Muscle layer of duodenum (tissue), 2 donors: ENCODE measurements around the gene LCP2.

Experiments used
- H3K27ac ChIP-seq: one replicate; pipeline ENCODE4 v1.7.0; 2013; ENCODE audit warnings: mild to moderate bottlenecking, low read length
- H3K27me3 ChIP-seq: one replicate; pipeline ENCODE4 v1.7.0; 2013; ENCODE audit warnings: low read depth, mild to moderate bottlenecking, control low read depth, low read length
- H3K36me3 ChIP-seq, 2 donors: one replicate each; pipeline ENCODE4 v1.7.0; 2013; ENCODE audit warnings: low read length in 2 of 2, control low read depth in 1 of 2, mild to moderate bottlenecking in 1 of 2; ENCODE audit not compliant: insufficient read depth in 2 of 2, control insufficient read depth in 1 of 2
- H3K4me1 ChIP-seq, 2 donors: one replicate each; pipeline ENCODE4 v1.7.0; 2013; ENCODE audit warnings: low read length in 2 of 2, mild to moderate bottlenecking in 2 of 2, control low read depth in 1 of 2, moderate library complexity in 1 of 2; ENCODE audit not compliant: insufficient read depth in 2 of 2, control insufficient read depth in 1 of 2
- H3K4me3 ChIP-seq, 2 donors: one replicate each; pipeline ENCODE4 v1.7.0; 2013; ENCODE audit warnings: low read length in 2 of 2, low read depth in 1 of 2, mild to moderate bottlenecking in 1 of 2
- H3K9me3 ChIP-seq, 2 donors: one replicate each; pipeline ENCODE4 v1.7.0; 2013; ENCODE audit warnings: low read length in 2 of 2, control low read depth in 1 of 2, mild to moderate bottlenecking in 1 of 2; ENCODE audit not compliant: control insufficient read depth in 1 of 2
- donor health status: healthy.

LCP2 gene

DNA sequence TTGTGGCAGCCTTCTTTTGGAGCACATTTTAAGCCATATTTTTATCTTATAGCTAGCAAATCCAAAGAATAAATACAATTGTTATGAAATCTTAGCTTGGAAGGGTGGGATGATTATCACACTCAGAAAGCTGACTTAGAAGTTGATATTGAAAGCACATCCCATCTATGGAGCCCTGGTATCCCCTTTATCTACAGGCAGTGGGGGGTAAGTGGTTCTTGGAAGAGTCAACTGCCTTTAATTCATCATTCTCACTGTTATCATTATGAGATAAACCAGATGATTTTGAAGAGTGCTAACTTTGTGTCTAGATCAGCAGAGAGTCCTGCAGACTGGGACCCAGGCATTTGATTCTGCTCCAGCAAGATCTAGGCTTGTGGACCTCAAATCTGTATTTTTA, 3.0 kb downstream of the LCP2 start:
- no peaks in the 10 kb centered on the region for H3K9me3 ChIP-seq
- H3K36me3 ChIP-seq: no peaks in the 10 kb centered on the region
- peak overlapping the region; percentile 88 for H3K27ac ChIP-seq
- H3K4me3 ChIP-seq: peak overlapping the region in 1 of 2 donors; percentile 56
- H3K27me3 ChIP-seq: no peaks in the 10 kb centered on the region
- H3K4me1 ChIP-seq: peaks cover 5 to 8% of the 10 kb centered on the region in 2 donors

DNA sequence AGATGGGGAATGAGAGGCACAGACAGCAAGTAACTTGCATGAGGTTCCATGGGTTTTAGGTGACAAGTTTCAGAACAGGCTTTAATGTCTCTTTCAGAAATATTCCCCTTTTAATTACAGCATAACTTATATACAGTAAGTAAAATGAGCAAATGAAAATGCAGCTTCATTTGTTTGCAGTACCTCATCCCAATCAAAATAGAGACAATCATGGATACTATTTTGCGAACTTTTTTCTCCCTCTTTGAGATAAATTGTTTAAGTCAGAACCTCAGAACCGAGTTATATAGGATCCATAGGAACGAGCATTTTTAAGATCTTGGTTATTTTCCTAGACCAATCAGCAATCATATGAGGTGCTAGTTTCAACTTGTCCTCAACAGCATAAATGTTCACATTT, 3.5 kb downstream of the LCP2 start:
- Histone ChIP-seq H3K27ac (no peak overlapping the region), H3K9me3 (no peaks in the 10 kb centered on the region), H3K4me1 (peaks cover 5 to 12% of the 10 kb centered on the region in 2 donors), H3K4me3 (no peak overlapping the region), H3K27me3 (no peaks in the 10 kb centered on the region), H3K36me3 (no peaks in the 10 kb centered on the region)

DNA sequence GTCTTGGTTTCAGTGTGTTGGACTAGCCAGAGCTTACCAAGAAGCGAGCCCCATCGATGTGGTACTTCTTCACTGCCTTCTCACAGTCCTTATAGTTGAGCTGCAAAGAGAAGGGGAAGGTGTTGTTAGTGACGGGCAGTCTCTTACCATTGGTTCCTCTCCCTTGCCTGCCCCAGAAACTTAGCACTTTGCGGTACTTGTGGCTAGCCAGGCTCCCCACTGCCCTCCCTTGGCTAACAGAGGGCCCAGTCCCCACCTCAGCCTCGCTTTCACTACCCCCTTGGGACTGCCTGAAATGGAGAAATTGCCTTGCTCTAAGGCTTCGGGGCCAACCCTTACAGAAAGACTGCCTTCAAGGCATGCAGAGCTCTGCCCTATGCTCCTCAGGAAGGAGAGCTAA, 4.3 kb downstream of the LCP2 start:
- Histone ChIP-seq H3K27ac (no peak overlapping the region), H3K4me1 (peaks cover 5 to 18% of the 10 kb centered on the region in 2 donors), H3K9me3 (no peaks in the 10 kb centered on the region), H3K27me3 (no peaks in the 10 kb centered on the region), H3K36me3 (no peaks in the 10 kb centered on the region), H3K4me3 (no peak overlapping the region)

DNA sequence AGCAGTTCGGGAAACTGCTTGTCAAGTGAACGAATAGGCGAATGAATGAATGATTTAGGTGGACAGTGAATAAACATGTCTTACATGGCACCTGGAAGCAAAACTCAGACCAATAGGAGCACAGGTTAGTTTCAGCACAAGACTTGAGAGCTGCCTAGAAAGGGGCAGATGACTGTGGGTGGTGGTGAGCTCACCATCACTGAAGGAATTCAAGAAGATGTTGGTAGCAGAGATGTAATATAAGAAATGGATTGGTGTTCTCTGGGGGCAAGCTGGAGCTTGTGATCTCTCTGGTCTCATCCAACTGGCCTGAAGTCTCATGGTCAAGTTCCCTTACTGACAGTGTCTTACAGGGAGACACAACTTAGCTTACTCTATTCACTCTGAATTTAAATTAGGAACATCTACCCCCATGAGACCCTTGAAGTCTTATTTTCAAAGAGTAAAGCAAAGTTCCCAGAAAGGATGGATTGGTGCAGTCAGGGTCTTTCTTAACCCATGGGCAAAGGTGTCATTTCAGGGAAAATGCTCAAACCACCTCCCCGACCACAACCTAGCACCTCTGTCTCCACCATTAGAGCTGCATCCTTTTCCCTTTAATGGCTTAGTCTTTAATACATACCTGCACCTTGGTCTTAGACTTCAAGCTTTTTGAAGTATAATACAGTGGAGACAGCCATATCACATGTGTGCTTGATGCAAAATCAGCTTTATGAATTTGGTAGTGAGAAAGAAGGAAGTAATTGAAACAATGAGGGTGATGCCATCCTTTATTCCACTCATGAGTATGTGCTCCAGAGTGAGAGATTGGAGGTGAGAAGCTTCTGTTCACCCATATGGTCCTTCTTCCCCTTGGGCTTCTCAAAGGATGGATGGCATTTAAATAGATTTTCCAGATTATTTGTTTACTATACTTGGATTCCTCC, 5.1 kb downstream of the LCP2 start:
- Histone ChIP-seq H3K4me3 (no peak overlapping the region), H3K36me3 (no peaks in the 10 kb centered on the region), H3K9me3 (no peaks in the 10 kb centered on the region), H3K27me3 (no peaks in the 10 kb centered on the region), H3K4me1 (peaks cover 5 to 19% of the 10 kb centered on the region in 2 donors), H3K27ac (no peak overlapping the region)

DNA sequence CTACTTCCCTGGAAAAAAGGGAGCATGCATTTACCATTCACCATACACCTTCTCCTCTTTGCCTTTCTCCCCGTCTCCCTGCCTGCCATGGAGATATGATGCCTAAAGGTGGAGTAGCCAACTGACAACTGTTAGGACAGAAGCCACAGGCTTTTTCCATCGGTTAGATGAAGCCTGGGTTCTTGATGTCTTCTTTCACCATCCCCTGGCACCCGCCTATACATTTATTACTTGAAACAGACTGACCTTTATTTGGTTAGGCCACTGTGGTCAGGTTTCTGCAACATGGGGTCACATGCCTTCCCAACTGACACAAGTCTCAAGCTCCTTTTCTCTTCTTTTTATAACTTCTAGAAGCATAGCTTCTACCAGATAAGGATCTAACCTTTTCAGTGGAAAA, 7.1 kb downstream of the LCP2 start:
- Histone ChIP-seq H3K36me3 (no peaks in the 10 kb centered on the region), H3K4me1 (peaks cover 10 to 19% of the 10 kb centered on the region in 2 donors), H3K4me3 (no peak overlapping the region), H3K27ac (no peak overlapping the region), H3K9me3 (no peaks in the 10 kb centered on the region), H3K27me3 (no peaks in the 10 kb centered on the region)

DNA sequence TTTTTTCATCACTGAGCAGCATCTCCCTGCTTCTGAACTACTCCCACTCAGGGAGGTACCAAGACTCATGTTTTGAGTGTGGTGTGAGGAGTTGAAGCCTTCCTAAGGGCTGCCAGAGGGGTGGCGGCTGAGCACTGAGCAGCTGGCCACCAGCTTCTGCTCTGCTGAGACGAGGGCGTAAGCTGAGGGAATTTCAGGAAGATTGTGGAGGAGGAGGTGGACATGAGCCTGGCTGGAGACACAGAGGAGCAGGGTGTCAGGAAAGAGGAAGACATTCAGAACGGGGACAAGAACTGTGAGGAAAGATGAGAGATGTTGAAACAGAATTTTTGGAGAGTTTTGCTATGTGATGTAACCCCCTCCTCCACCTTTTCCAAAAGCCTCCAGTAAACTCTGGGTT, 7.8 kb downstream of the LCP2 start:
- no peak overlapping the region for H3K4me3 ChIP-seq
- no peaks in the 10 kb centered on the region for H3K36me3 ChIP-seq
- H3K27ac ChIP-seq: no peak overlapping the region
- no peaks in the 10 kb centered on the region for H3K9me3 ChIP-seq
- H3K27me3 ChIP-seq: no peaks in the 10 kb centered on the region
- peaks cover 10 to 19% of the 10 kb centered on the region in 2 donors for H3K4me1 ChIP-seq

DNA sequence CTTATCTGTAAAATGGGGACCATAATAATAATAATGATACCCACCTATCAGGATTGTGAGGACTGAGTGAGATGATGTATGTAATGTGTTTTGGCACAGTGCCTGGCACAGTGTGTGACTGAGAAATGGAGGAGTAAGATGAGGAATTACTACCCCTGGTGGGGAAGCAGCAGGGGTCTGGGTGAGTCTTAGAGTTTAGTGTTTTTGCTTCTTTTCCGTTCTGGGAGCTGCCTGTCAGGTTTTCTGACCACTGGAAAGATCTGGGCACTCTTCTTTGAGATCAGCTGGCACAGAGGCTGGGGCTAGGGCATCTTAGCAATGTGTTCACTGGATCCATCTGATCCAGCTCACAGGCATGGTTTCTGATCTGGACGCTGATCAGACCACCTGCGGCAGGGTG, 8.5 kb downstream of the LCP2 start:
- H3K4me1 ChIP-seq: peaks cover 10 to 19% of the 10 kb centered on the region in 2 donors
- H3K4me3 ChIP-seq: no peak overlapping the region
- H3K27me3 ChIP-seq: no peaks in the 10 kb centered on the region
- H3K36me3 ChIP-seq: no peaks in the 10 kb centered on the region
- H3K9me3 ChIP-seq: peaks cover 0 to under 1% of the 10 kb centered on the region in 2 donors
- peak overlapping the region; percentile 4 for H3K27ac ChIP-seq

DNA sequence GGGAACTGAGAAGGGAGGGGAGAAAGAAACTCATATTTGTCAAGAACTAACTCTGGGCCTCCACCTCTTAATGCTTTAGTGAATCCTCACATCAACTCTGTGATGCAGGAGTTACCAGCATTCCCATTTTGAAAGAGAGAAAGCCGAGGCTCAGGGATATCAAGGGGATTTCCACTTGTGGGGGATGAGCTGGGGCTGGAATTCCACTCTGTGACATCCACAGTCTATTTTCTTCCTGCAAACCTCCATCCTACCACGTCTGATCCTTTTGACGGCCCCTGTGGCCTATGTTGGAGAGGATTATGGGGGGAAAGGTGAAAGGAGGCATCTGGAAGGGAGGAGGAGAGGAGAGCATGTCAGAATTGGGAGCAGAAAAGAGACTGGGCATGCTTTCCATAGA, 9.0 kb downstream of the LCP2 start:
- Histone ChIP-seq H3K27me3 (no peaks in the 10 kb centered on the region), H3K27ac (peak overlapping the region; percentile 21)

DNA sequence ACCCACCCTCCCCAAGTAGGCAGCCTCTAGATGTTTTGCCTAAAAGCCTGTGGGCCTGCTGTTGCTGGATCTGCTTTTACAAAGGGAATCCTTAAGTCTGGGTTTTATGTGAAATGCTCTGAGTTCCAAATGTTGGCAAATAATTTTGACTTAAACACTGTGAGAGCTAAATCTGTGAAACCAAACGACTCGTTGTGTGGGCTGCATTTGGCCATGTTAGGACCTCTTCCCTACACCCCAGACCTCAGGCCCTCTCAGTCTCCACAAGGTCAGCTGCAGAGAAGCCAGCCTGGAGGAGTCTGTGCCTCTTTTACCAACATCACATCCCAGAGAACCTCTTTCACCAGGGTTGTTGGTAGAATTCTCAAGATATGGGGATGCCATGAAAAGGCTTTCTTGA, 9.4 kb downstream of the LCP2 start:
- H3K27ac ChIP-seq: peak overlapping the region; percentile 21
- no peak overlapping the region for H3K4me3 ChIP-seq
- peaks cover 10 to 19% of the 10 kb centered on the region in 2 donors for H3K4me1 ChIP-seq
- peaks cover 0 to 2% of the 10 kb centered on the region in 2 donors for H3K9me3 ChIP-seq
- no peaks in the 10 kb centered on the region for H3K36me3 ChIP-seq
- H3K27me3 ChIP-seq: no peaks in the 10 kb centered on the region

More for the DNA sequence above, 9.0 kb downstream of the LCP2 start:
- Histone ChIP-seq H3K36me3 (no peaks in the 10 kb centered on the region), H3K9me3 (peaks cover 0 to 2% of the 10 kb centered on the region in 2 donors), H3K4me3 (no peak overlapping the region), H3K4me1 (peaks cover 10 to 19% of the 10 kb centered on the region in 2 donors)

DNA sequence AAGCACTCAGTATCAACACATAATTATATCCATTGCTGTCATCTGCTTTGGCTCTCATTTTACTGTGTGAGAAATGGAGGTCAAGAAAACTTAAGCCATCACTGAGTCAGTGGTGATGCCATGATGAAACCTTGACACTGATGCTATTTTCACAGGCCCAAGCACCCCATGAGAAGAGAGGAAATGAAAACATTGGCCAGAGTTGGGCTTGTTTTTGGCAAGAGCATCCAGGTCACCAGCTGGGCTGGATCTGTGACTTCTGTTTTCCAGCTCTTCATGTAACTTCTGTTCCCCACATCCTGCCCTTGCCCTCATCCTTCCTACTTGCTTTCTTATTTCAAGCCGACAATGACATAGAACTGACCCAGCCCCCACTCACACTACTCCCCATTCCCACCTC, 10.0 kb downstream of the LCP2 start:
- no peak overlapping the region for H3K27ac ChIP-seq

DNA sequence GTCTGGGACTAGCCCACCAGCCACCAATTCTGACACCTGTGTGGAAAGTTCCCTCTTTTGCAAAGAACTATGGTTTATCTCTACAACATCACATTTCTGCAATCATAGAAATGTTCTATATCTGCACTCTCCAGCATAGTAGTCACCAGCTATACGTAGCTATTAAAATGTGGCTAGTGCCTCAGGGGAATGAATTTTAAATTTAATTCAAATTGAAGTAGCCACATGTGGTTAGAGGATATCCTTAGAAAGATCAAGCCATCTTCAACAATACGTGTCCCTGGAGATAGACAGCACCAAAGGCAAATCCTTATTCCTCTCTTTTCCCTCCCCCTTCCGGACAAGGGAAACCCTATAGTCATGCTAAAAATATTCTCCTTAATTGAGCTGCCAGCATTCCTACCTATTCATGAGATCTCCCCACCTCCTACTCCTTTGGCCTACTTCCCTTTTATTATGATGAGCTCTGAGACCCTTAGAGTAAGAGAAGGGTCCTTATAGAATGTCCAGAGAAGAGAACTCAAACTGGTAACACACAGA, 11.1 kb downstream of the LCP2 start:
- H3K4me1 ChIP-seq: peaks cover 10 to 19% of the 10 kb centered on the region in 2 donors
- H3K36me3 ChIP-seq: no peaks in the 10 kb centered on the region
- H3K27me3 ChIP-seq: no peaks in the 10 kb centered on the region
- no peak overlapping the region for H3K27ac ChIP-seq
- peaks cover 0 to 2% of the 10 kb centered on the region in 2 donors for H3K9me3 ChIP-seq
- no peak overlapping the region for H3K4me3 ChIP-seq

More for the DNA sequence above, 10.0 kb downstream of the LCP2 start:
- no peaks in the 10 kb centered on the region for H3K36me3 ChIP-seq
- H3K4me3 ChIP-seq: no peak overlapping the region
- no peaks in the 10 kb centered on the region for H3K27me3 ChIP-seq
- peaks cover 10 to 19% of the 10 kb centered on the region in 2 donors for H3K4me1 ChIP-seq
- peaks cover 0 to 2% of the 10 kb centered on the region in 2 donors for H3K9me3 ChIP-seq
